ENCODE measurements around the gene MPG. TPM values are rescaled to one million over a fixed set of nuclear protein-coding genes. Genes with fewer than 3 reads are reported as not detected.
A peak's percentile ranks its signal among the peaks of the same experiment; 100 is the strongest.

The MPG gene
- total RNA-seq, 1 donor from 2014 or later: 21.2 TPM

DNA sequence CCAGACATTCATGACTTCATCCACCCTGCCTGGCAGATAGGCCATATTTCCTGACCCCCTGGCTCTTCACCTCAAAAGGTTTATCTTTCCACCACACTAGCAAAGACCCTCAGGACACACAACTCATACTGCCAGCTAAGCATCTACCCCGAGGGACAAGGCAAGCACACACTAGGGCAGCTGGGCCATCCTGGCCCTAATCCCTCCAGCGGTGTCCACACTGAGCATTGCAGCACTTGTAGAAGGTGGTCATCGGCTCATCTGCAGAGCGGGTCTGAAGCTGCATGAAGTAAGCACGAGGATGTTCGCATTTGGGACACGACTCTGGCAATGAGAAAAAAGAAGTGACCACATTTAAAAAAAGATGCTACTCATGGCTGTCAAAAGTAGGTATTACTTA is 30.8 kb upstream of the MPG start:
- no peak overlapping the region for H3K27ac Mint-ChIP-seq
- Histone ChIP-seq H3F3A (ENCODE audit: low read depth) (peaks cover 5% of the 10 kb centered on the region), H3K79me2 (ENCODE audit: low read depth) (peaks cover 33% of the 10 kb centered on the region), H3K27me3 (no peaks in the 10 kb centered on the region), H3K4me1 (no peaks in the 10 kb centered on the region), H3K27ac (no peak overlapping the region), H3K9ac (no peak overlapping the region), H3K4me3 (no peak overlapping the region), H3K9me3 (ENCODE audit: low read depth) (no peaks in the 10 kb centered on the region), H2AFZ (replicated peaks) (no peak overlapping the region), H3K36me3 (no peaks in the 10 kb centered on the region), H4K20me1 (ENCODE audit: low read depth) (peaks cover 11% of the 10 kb centered on the region), H3K4me2 (no peak overlapping the region)
- H3K4me3 Mint-ChIP-seq: no peak overlapping the region
- TF ChIP-seq EZH2phosphoT487 (IDR thresholded peaks at IDR 0.05): no peak
- no peaks in the 10 kb centered on the region for H3K9me3 Mint-ChIP-seq
- H3K36me3 Mint-ChIP-seq: peaks cover 49% of the 10 kb centered on the region
- H3K4me1 Mint-ChIP-seq: peaks cover 10% of the 10 kb centered on the region
- H3K27me3 Mint-ChIP-seq (ENCODE audit: insufficient read depth, low read depth): peaks cover 3% of the 10 kb centered on the region
- no peak for DNase-seq (ENCODE audit: low spot score)

- Mint-ChIP-seq H3K4me3 (peak overlapping the region; percentile 73), H3K27ac (no peak overlapping the region), H3K36me3 (peaks cover 24% of the 10 kb centered on the region), H3K4me1 (peaks cover 16% of the 10 kb centered on the region), H3K27me3 (ENCODE audit: insufficient read depth, low read depth) (peaks cover 2% of the 10 kb centered on the region), H3K9me3 (no peaks in the 10 kb centered on the region)
- Histone ChIP-seq H3K79me2 (ENCODE audit: low read depth) (peaks cover 53% of the 10 kb centered on the region), H4K20me1 (ENCODE audit: low read depth) (peaks cover 14% of the 10 kb centered on the region), H3K9ac (no peak overlapping the region), H3K9me3 (ENCODE audit: low read depth) (no peaks in the 10 kb centered on the region), H3F3A (ENCODE audit: low read depth) (peaks cover 15% of the 10 kb centered on the region), H3K4me3 (no peak overlapping the region), H3K27ac (no peak overlapping the region), H3K27me3 (no peaks in the 10 kb centered on the region), H3K4me1 (no peaks in the 10 kb centered on the region), H2AFZ (replicated peaks) (no peak overlapping the region), H3K36me3 (no peaks in the 10 kb centered on the region), H3K4me2 (peak overlapping the region; percentile 45)
- TF ChIP-seq, protein P1, sequence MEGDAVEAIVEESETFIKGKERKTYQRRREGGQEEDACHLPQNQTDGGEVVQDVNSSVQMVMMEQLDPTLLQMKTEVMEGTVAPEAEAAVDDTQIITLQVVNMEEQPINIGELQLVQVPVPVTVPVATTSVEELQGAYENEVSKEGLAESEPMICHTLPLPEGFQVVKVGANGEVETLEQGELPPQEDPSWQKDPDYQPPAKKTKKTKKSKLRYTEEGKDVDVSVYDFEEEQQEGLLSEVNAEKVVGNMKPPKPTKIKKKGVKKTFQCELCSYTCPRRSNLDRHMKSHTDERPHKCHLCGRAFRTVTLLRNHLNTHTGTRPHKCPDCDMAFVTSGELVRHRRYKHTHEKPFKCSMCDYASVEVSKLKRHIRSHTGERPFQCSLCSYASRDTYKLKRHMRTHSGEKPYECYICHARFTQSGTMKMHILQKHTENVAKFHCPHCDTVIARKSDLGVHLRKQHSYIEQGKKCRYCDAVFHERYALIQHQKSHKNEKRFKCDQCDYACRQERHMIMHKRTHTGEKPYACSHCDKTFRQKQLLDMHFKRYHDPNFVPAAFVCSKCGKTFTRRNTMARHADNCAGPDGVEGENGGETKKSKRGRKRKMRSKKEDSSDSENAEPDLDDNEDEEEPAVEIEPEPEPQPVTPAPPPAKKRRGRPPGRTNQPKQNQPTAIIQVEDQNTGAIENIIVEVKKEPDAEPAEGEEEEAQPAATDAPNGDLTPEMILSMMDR (IDR thresholded peaks at IDR 0.05): no peak
- TF ChIP-seq EZH2phosphoT487 (IDR thresholded peaks at IDR 0.05): no peak
- no peak for TF ChIP-seq EZH2 (IDR thresholded peaks at IDR 0.05)
- DNase-seq (ENCODE audit: low spot score): no peak
Observed at GRCh38 chr16:50769-51591, 27.0 kb upstream of the MPG start.

DNA sequence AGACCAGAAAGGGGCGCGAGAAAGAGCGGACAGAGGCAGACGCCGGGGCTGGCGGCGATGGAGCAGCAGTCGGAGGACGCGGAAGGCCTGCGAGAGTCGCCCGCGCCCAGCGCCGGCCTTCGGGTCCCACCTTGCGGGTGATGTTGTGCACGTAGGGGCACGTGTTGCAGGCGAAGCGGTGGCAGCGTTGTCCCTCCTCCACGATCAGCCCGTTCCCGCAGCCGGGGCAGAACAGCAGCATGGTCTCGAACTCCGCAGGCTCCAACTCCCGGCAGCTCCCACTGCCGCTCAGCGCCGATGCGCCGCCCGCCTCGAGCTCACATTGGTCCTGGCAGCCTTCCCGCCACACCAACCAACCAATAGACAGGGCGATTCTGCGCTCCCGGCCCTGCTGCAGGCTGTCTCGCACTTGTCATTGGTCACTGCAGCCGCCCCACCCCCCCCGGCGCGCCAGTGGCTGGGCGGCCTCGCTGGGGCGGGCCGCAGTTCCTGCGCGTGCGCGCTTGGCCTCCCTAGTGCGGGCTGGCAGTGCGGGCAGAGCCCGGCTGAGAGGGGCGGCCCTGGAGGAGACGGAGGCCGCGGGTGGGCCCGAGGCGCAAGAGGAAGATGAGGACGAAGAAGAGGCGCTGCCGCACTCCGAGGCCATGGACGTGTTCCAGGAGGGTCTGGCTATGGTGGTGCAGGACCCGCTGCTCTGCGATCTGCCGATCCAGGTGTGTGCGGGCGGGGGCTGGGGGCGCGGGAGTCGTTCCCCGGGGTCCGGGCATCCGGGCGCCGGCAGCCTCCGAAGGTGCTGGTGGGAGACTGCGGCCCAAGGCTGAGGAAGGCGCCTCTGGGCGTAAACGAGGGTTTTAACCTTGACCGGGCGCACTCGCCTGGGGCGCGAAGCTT is 24.4 kb upstream of the MPG start, which contains the start of the genes POLR3K and SNRNP25:
Gene POLR3K (minus strand): TSS at position 263 of the 891 bp plus-strand sequence. CDS start 22 bp downstream, at position 241.
Gene SNRNP25 (plus strand): TSS at position 483 of the 891 bp plus-strand sequence. CDS start 189 bp downstream, at position 672.
- TF ChIP-seq EZH2 (IDR thresholded peaks at IDR 0.05) (no peak), EZH2phosphoT487 (IDR thresholded peaks at IDR 0.05) (no peak)
- TF ChIP-seq, protein P1 (IDR thresholded peaks at IDR 0.05): no peak
- peak; percentile 98 for DNase-seq (ENCODE audit: low spot score)
- Histone ChIP-seq H3F3A (ENCODE audit: low read depth) (peaks cover 15% of the 10 kb centered on the region), H3K27me3 (no peaks in the 10 kb centered on the region), H3K79me2 (ENCODE audit: low read depth) (peaks cover 53% of the 10 kb centered on the region), H2AFZ (replicated peaks) (peak within 1 kb of the TSS; percentile 94), H3K9me3 (ENCODE audit: low read depth) (no peaks in the 10 kb centered on the region), H3K36me3 (no peaks in the 10 kb centered on the region), H4K20me1 (ENCODE audit: low read depth) (peaks cover 14% of the 10 kb centered on the region), H3K4me2 (peak within 1 kb of the TSS; percentile 85), H3K27ac (peak within 1 kb of the TSS; percentile 59), H3K4me3 (peak within 1 kb of the TSS; percentile 68), H3K9ac (peak within 1 kb of the TSS; percentile 56), H3K4me1 (no peaks in the 10 kb centered on the region)
- Mint-ChIP-seq H3K27ac (peak within 1 kb of the TSS; percentile 38), H3K4me3 (peak within 1 kb of the TSS; percentile 92), H3K4me1 (peaks cover 16% of the 10 kb centered on the region), H3K27me3 (ENCODE audit: insufficient read depth, low read depth) (peaks cover 3% of the 10 kb centered on the region), H3K36me3 (peaks cover 20% of the 10 kb centered on the region), H3K9me3 (no peaks in the 10 kb centered on the region)
